Activated CD4-positive, CD25-positive, alpha-beta regulatory T cell treated with anti-CD3 and anti-CD28 coated beads, Interleukin-2, amount 50 U/mL, for 16 hours (primary cell): Measurements from ENCODE around the gene EPHB2.

Experiments
- DNase-seq: peaks from one replicate; pipeline ENCODE4 v3.0.0-alpha.2; 2020; ENCODE audit warnings: low read depth, low spot score

Gene EPHB2

GRCh38 chr1:22778862-22779520 lies 68.4 kb downstream of the EPHB2 start:
- DNase-seq: no peak

- DNase-seq: no peak
These were observed 70.1 kb downstream of the EPHB2 start for GRCh38 chr1:22780696-22781095.

DNA sequence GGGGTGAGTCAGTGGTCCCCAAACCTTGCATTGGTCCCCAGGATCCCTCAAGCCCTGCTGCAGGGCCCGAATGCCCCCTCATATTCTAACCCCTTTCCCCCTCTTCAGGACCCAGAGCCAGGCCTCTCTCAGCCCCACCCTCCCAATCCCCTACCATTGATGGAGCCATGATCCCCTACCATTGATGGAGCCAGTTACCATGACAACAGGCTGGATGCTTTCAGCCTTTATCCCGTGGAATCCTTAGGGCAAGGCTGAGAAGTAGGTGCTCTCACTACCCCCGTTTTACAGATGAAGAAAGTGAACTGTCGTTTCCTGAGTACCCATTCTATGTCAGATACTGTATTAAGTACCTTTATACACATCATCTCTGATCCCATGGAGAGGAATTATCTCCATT lies 70.8 kb downstream of the EPHB2 start:
- DNase-seq: no peak

DNA sequence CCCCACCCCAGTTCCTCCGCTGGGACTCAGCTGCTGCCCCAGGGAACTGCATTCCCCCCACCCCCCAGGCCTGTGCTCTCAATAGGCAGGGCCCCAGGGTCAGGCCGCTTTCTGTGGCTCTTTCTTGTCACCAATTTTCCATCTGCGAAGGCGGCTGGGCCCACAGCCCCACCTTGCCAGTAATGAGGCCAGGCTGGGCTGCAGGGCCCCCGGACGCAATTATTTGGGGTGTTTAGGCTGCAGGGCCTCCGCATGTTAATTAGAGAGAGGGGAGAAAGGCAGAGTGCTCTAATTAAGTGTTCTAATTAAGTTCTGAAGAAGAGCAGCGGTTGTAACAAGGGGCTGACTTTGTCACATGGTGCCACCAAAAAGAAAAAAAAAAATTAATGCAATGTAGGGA lies 71.8 kb downstream of the EPHB2 start:
- no peak for DNase-seq

DNA sequence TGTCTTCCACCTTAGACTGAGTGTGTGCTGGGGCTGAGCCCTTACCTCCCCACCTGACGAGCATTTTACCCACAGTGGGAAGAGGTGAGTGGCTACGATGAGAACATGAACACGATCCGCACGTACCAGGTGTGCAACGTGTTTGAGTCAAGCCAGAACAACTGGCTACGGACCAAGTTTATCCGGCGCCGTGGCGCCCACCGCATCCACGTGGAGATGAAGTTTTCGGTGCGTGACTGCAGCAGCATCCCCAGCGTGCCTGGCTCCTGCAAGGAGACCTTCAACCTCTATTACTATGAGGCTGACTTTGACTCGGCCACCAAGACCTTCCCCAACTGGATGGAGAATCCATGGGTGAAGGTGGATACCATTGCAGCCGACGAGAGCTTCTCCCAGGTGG lies 73.7 kb downstream of the EPHB2 start:
- DNase-seq: no peak

GRCh38 chr1:22784737-22785136 lies 74.1 kb downstream of the EPHB2 start:
- no peak for DNase-seq

DNA sequence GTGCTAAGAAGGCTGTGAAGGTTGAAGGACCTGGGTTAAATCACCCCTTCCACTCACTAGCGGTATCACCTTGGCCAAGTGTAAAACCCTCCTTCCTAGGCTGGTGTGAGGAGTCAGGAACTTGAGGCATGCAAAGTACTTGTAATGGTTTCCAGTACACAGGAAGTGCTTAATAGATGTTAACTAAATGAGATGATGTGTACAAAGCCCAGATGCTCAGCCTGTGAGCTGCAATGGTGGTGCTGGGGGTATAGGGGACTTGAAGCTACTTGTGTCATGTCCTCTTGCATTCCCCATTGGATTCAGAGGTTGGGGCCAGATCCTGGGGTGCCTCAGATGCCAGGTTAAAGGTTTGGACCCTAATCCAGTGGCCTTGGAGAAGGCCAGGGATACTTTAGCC lies 75.5 kb downstream of the EPHB2 start:
- no peak for DNase-seq

DNA sequence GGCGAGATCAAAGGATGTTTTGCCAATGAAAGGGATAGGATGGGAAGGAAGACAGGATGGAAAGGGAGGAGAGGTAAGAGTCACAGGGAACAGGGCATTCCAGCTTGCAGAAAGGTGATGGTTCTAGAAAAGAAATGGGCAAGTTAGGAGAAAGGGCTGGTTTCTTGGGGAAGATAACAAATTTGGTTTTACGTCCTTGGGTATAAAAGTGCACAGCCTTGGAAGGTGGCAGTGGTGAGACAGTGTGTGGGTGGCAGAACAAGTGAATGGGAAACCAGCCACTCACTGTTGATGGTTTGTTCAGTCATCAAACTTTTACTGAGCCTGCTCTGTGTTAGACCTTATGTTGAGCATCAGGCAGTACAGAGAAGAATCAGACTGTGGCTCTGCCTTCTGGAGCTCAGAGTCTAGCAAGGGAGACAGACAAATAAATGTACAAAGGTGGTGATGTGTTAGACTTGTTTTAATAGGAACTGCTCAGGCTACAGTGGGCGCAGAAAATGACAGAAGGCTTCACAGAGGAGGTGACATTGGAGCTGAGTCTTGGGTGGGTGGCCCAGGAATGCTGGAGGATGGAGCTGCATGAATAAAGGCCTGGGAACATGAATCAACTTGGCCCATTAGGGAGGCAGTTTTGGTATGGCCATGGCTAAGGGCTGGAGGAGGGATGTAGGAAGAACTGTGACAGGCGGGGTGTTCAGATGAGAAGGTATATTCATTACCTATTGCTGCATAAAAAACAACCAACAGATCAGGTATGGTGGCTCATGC lies 76.3 kb downstream of the EPHB2 start:
- DNase-seq: no peak

- no peak for DNase-seq
These were observed 77.0 kb downstream of the EPHB2 start for GRCh38 chr1:22787636-22788035.

DNA sequence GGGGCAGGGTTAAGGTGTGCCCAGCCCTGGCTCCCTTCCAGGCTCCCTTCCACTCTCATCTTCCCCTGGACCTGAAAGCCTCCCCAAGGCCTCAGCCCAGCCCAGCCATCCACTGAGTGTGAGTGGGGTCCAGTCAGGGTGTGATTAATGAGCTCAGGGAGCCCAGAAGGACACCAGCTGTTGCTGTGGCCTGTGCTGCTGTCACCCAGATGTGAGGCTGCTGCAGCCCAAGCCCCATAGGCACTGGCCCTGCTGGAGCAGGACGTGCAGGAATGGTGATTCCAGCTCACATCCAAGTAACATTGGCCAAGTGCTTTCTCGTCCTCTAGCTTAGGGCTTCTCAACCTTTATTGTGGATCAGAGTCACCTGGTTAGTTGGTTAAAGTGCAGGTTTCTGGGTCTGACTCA lies 77.6 kb downstream of the EPHB2 start:
- DNase-seq: no peak

DNA sequence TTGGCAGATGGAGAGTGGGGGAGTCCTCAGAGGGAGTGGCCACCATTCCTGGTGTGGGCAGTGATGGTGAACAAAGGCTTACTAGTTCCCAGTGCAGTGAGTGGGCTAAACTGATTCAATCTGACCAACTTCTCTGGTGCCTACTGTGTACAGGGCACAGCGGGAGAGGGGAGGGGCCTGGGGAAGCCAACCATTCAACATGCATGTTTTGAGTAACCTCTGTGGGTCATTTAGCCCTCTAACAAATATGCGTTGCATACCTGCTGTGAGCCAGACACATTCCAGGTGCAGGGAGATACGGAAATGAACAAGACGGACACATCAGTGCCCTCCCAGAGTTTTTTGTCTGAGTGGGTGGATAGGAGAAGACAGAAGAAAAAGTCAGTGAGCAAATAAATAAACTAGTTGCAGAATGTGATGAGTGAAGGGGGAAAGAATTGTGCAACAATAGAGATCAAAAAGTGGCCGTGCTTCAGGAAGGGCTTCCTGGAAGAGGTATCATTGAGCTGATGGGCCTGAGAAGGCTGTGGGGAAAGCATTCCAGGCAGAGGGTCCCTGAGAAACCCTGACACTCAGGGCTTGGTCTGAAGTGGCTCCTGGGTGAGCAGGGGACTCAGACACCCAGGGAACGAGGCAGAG lies 78.8 kb downstream of the EPHB2 start:
- DNase-seq: no peak

GRCh38 chr1:22790232-22791008 lies 79.8 kb downstream of the EPHB2 start:
- no peak for DNase-seq

- no peak for DNase-seq
These were observed 81.2 kb downstream of the EPHB2 start for GRCh38 chr1:22791831-22792347.

GRCh38 chr1:22792396-22793160 lies 81.9 kb downstream of the EPHB2 start:
- no peak for DNase-seq

- DNase-seq: no peak
These were observed 83.0 kb downstream of the EPHB2 start for GRCh38 chr1:22793647-22794046.

GRCh38 chr1:22794647-22795365 lies 84.2 kb downstream of the EPHB2 start:
- no peak for DNase-seq

DNA sequence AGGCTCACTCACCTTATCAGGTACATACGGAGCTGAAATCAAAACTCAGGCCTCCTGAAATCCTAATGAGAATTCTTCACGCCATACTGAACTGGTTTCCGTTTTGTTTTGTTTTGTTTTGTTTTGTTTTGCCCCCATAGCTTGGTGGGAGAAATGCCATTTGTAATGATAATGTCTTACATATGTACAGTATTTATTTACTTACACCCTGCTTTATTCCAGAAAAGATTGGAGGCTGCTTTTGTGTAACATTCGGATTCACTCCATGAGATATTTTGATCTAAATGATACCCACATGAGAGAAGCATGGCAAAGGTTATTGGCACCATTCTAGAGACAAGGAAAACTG lies 84.7 kb downstream of the EPHB2 start:
- DNase-seq: no peak

- no peak for DNase-seq
These were observed 86.0 kb downstream of the EPHB2 start for GRCh38 chr1:22796642-22797041.

DNA sequence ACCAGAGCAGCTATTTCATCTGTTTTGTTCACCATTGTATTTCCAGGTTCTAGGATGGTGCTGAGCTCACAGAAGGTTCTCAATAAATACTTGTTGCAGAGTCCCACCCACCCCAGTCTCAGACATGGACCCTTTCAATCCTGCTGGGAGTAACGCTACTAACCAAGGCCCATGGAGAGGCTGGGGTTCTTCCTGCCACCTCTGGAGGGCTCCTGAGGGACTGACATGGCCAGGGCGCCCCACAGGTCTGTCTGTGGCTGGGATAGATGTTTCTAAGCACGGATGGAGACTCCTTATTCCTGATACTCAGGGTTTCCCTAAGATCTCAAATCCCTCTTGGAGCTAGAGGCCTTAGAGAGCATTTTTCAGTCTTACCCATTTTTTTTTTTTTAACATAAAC lies 87.4 kb downstream of the EPHB2 start:
- no peak for DNase-seq

- DNase-seq: no peak
These were observed 89.3 kb downstream of the EPHB2 start for GRCh38 chr1:22799971-22800370.

DNA sequence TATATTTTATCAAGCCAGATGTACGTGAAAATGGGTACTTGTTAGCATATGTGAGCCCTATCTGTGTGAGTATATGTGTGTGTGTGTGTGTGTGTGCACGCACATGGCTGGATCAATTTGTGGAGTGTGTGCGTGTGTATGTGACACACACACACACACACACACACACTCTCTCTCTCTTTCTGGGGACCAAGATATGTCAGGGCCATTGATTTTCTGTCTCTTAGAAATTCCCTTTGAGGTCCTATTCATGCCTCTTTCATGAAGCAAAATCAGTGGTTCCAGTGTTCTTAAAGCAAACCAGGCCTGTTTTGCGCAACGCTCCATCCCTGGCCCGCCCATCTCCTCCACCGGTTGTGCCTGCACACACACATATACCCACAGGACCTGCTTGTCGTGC lies 90.0 kb downstream of the EPHB2 start:
- DNase-seq: no peak
